Neuronal stem cell (in vitro differentiated cells): Measurements from ENCODE around the gene CCDC28A. TPM values are rescaled to one million over a fixed set of nuclear protein-coding genes. Genes with fewer than 3 reads are reported as not detected.

ENCODE experiments used
- DNase-seq: peaks from one replicate; pipeline ENCODE4 v3.0.0-alpha.2; 2013; ENCODE audit warnings: low spot score
- H2AFZ ChIP-seq: one replicate; pipeline ENCODE4 v1.6.1; 2013; ENCODE audit warnings: mild to moderate bottlenecking, low read length, inconsistent platforms
- H2AK5ac ChIP-seq: 2 replicates; pipeline ENCODE4 v1.6.1; 2013; ENCODE audit warnings: low read depth, mild to moderate bottlenecking, inconsistent platforms, low read length, moderate library complexity, mixed read lengths
- H2BK120ac ChIP-seq: 2 replicates; pipeline ENCODE4 v1.6.1; 2013; ENCODE audit warnings: low read depth, mild to moderate bottlenecking, inconsistent platforms, low read length, moderate library complexity, mixed read lengths
- H2BK12ac ChIP-seq: one replicate; pipeline ENCODE4 v1.6.1; 2013; ENCODE audit warnings: low read length, inconsistent platforms
- H2BK15ac ChIP-seq: 2 replicates; pipeline ENCODE4 v1.6.1; 2013; ENCODE audit warnings: mild to moderate bottlenecking, low read length, inconsistent platforms, mixed read lengths
- H2BK5ac ChIP-seq: one replicate; pipeline ENCODE4 v1.6.1; 2013; ENCODE audit warnings: inconsistent platforms, mild to moderate bottlenecking, low read length, moderate library complexity
- H3K14ac ChIP-seq: one replicate; pipeline ENCODE4 v1.6.1; 2013; ENCODE audit warnings: low read length, inconsistent platforms
- H3K18ac ChIP-seq: 2 replicates; pipeline ENCODE4 v1.6.1; 2013; ENCODE audit warnings: low read length, inconsistent platforms
- H3K23ac ChIP-seq: 2 replicates; pipeline ENCODE4 v1.6.1; 2013; ENCODE audit warnings: low read depth, mild to moderate bottlenecking, mixed read lengths, low read length, inconsistent platforms; ENCODE audit not compliant: poor library complexity
- H3K27ac ChIP-seq: replicated peaks from 3 replicates; pipeline ENCODE4 v1.5.1; 2013; ENCODE audit warnings: low read length, inconsistent platforms
- H3K27me3 ChIP-seq, 3 experiments: 2 replicates each; pipeline ENCODE4 v1.6.1; 2013; ENCODE audit warnings: low read length in 3 of 3, mild to moderate bottlenecking in 2 of 3, inconsistent platforms in 1 of 3, low read depth in 1 of 3, mixed read lengths in 1 of 3, moderate library complexity in 1 of 3; ENCODE audit not compliant: control insufficient read depth in 3 of 3, insufficient read depth in 3 of 3
- H3K36me3 ChIP-seq, 2 donors: replicated peaks in 1 of 2; 2 replicates each; pipeline ENCODE4 v1.6.1; 2013; ENCODE audit warnings: low read length in 2 of 2; ENCODE audit not compliant: control insufficient read depth in 2 of 2, insufficient read depth in 2 of 2
- H3K4ac ChIP-seq: 2 replicates; pipeline ENCODE4 v1.6.1; 2013; ENCODE audit warnings: inconsistent platforms, mild to moderate bottlenecking, low read length, moderate library complexity
- H3K4me1 ChIP-seq, 2 donors: 1 replicate in 1 of 2; 2 replicates in 1 of 2; pipeline ENCODE4 v1.6.1; 2013; ENCODE audit warnings: low read length in 2 of 2, low read depth in 1 of 2; ENCODE audit not compliant: control insufficient read depth in 2 of 2, insufficient read depth in 1 of 2
- H3K4me2 ChIP-seq: one replicate; pipeline ENCODE4 v1.6.1; 2013; ENCODE audit warnings: mild to moderate bottlenecking, low read length, inconsistent platforms; ENCODE audit not compliant: insufficient read depth, poor library complexity, severe bottlenecking
- H3K4me3 ChIP-seq, 2 donors: 2 replicates each; pipeline ENCODE4 v1.5.1; 2013; ENCODE audit warnings: low read length in 2 of 2, mild to moderate bottlenecking in 2 of 2, inconsistent platforms in 1 of 2, moderate library complexity in 1 of 2
- H3K79me1 ChIP-seq: one replicate; pipeline ENCODE4 v1.6.1; 2013; ENCODE audit warnings: low read depth, mild to moderate bottlenecking, inconsistent platforms, low read length, moderate library complexity
- H3K9ac ChIP-seq: one replicate; pipeline ENCODE4 v1.6.1; 2013; ENCODE audit warnings: mild to moderate bottlenecking, low read depth, low read length, inconsistent platforms; ENCODE audit not compliant: poor library complexity
- H3K9me3 ChIP-seq, 2 donors: replicated peaks in 1 of 2; 2 replicates each; pipeline versions ENCODE3 to v1.6.1; 2013; ENCODE audit warnings: low read length in 2 of 2, mild to moderate bottlenecking in 2 of 2, inconsistent platforms in 1 of 2, low read depth in 1 of 2, mixed read lengths in 1 of 2, moderate library complexity in 1 of 2; ENCODE audit not compliant: control insufficient read depth in 2 of 2, insufficient read depth in 1 of 2
- H4K8ac ChIP-seq: one replicate; pipeline ENCODE4 v1.6.1; 2013; ENCODE audit warnings: low read depth, mild to moderate bottlenecking, inconsistent platforms, low read length, moderate library complexity
- H4K91ac ChIP-seq: one replicate; pipeline ENCODE4 v1.6.1; 2013; ENCODE audit warnings: low read length, low read depth, mild to moderate bottlenecking, inconsistent platforms; ENCODE audit not compliant: poor library complexity
- WGBS, 2 donors: extraction: QIAGEN DNeasy Blood & Tissue Kit; methylation state at CpG; one replicate each; pipeline ENCODE4 v1.1.7; 2013; ENCODE audit warnings: missing lambda C conversion rate in 2 of 2, mixed read lengths in 1 of 2; ENCODE audit not compliant: insufficient read length in 2 of 2, insufficient replicate concordance in 1 of 2; ENCODE audit errors: extremely low coverage in 2 of 2; 5-methylcytosine and 5-hydroxymethylcytosine counted together
- polyA plus RNA-seq, 2 experiments: library from polyadenylated mRNA; stranded (reverse); fragments of 200-250 nt; gene quantifications; one replicate each; pipeline ENCODE4 v1.2.3, GENCODE V29; 2013

Gene CCDC28A
- 21.1 TPM for polyA plus RNA-seq (2013, experiment 1 of 2)
- 20.4 TPM for polyA plus RNA-seq (2013, experiment 2 of 2)

DNA sequence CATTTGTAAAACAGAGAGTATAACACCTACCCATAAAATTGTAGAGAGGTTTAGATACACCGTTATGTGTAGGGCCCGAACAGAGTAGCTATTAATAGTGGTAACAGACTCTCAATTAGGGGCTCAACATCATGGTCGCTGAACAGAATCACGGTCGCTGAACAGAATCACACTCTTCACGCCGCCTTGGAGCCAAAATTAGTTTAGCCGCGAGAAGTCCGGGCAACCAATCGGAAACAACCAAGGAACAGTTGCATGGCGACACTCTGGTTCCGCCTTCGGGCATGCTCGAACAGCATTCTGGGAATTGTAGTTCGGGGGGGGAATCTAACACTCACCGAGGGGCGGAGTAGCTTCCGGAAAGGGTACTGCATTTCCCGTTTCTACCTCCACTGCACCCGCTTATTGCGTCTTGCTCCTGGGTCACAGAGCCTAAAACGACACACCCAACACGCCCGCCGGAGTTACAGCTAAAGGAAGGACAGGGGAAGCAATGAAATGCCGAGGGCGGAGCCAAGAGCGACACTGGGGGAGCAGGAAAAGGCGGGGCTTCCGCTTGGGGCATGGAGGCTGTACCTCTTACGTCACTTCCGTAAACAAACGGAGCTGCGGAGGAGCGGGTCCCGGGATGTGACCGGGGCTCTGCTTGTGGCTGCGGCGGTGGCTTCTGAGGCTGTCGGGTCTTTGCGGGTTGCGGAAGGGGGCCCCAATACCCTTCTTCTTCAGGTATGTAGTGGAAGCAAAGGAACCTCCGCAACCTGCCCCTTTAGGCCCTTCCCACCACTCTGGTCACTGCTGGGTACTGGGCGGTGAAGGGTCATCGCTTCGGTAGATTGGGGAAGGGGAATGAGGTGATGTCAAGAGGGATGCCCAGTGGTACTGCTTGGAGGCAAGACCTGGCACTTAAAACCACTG, at the start of gene CCDC28A:
Gene CCDC28A, plus strand, starts transcription at position 593 of the 915 bp plus-strand sequence. CDS start 2,352 bp downstream, outside the sequence.
- no peak within 1 kb of the TSS for H2BK120ac ChIP-seq
- H3K4me1 ChIP-seq, result peaks cover 4 to 7% of the 10 kb centered on the region in 2 donors
- H3K4ac ChIP-seq, result no peak within 1 kb of the TSS
- peak within 1 kb of the TSS; percentile 67 for H3K14ac ChIP-seq
- H3K23ac ChIP-seq, result peak within 1 kb of the TSS; percentile 97
- peak within 1 kb of the TSS; percentile 93 for H2AFZ ChIP-seq
- H3K4me2 ChIP-seq, result peak within 1 kb of the TSS; percentile 84
- no peak within 1 kb of the TSS for H4K8ac ChIP-seq
- H3K79me1 ChIP-seq, result peaks cover 2% of the 10 kb centered on the region
- peak; percentile 93 for DNase-seq
- no peaks in the 10 kb centered on the region for H3K27me3 ChIP-seq
- H2BK5ac ChIP-seq, result peak within 1 kb of the TSS; percentile 83
- H3K36me3 ChIP-seq, result peaks cover 0 to 4% of the 10 kb centered on the region in 2 donors
- no peak within 1 kb of the TSS for H2BK15ac ChIP-seq
- H3K9me3 ChIP-seq, result no peaks in the 10 kb centered on the region
- WGBS, 2 donors, result no CpG with 5 or more reads among the region's 47 CpGs
- H2AK5ac ChIP-seq, result no peak within 1 kb of the TSS
- H2BK12ac ChIP-seq, result peak within 1 kb of the TSS; percentile 25
- peak within 1 kb of the TSS; percentile 75 to 96 for H3K4me3 ChIP-seq
- H4K91ac ChIP-seq, result no peak within 1 kb of the TSS
- peak within 1 kb of the TSS; percentile 80 for H3K9ac ChIP-seq
- H3K18ac ChIP-seq, result peak within 1 kb of the TSS; percentile 100
- H3K27ac ChIP-seq, result peak within 1 kb of the TSS; percentile 94

GRCh38 chr6:138724015-138724414, 49.6 kb upstream of the CCDC28A start:
- no peak for DNase-seq
- no peak overlapping the region for H2BK12ac ChIP-seq

DNA sequence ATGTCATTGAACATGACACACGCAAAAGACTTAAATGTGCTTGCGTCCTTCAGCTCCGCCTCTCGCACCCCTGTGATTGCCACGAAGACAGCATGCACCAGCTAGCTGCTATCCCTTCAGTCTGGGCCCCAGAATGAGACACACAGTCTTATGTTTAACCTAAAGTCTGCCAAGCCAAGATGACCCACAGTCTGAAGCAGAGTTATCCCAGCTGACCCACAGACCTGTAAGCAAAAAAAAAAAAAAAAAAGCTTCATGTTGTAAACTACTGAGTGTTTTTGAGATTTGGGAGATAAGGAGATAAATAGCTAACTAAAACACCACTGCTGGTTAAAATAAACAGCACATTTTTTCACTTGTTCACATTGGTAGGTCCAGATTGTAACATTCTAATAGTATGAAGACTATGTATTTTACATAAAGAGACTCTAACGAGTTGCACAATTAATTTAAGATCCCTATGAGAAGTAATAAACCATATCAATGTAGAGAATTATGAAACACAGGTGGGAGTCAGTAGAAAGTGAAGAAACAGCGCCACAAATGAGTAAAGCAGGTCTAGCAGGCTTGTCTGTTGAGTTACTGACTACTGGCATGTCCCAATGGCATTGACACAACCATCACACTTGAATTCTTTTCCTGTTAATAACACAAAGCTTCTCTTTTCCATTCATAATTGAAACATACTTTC, 47.4 kb upstream of the CCDC28A start:
- H3K4me1 ChIP-seq, result peaks cover 2 to 10% of the 10 kb centered on the region in 2 donors
- no peaks in the 10 kb centered on the region for H3K79me1 ChIP-seq
- no peak for DNase-seq
- H2BK12ac ChIP-seq, result no peak overlapping the region
- no CpG with 5 or more reads among the region's 7 CpGs for WGBS, 2 donors
- H3K14ac ChIP-seq, result no peak overlapping the region
- H3K36me3 ChIP-seq, result no peaks in the 10 kb centered on the region
- no peaks in the 10 kb centered on the region for H3K27me3 ChIP-seq
- no peak overlapping the region for H2AFZ ChIP-seq
- H4K8ac ChIP-seq, result no peak overlapping the region
- H3K4me2 ChIP-seq, result no peak overlapping the region
- no peak overlapping the region for H3K27ac ChIP-seq
- no peak overlapping the region for H3K23ac ChIP-seq
- no peak overlapping the region for H2BK5ac ChIP-seq
- no peak overlapping the region for H4K91ac ChIP-seq
- H2BK15ac ChIP-seq, result no peak overlapping the region
- no peak overlapping the region for H3K4ac ChIP-seq
- no peak overlapping the region for H2BK120ac ChIP-seq
- no peaks in the 10 kb centered on the region for H3K9me3 ChIP-seq
- no peak overlapping the region for H2AK5ac ChIP-seq
- no peak overlapping the region for H3K4me3 ChIP-seq
- H3K18ac ChIP-seq, result no peak overlapping the region
- no peak overlapping the region for H3K9ac ChIP-seq

More at GRCh38 chr6:138724015-138724414, 49.6 kb upstream of the CCDC28A start:
- H2AK5ac ChIP-seq, result no peak overlapping the region
- H3K9me3 ChIP-seq, result no peaks in the 10 kb centered on the region
- no peak overlapping the region for H2AFZ ChIP-seq
- no peaks in the 10 kb centered on the region for H3K79me1 ChIP-seq
- no peak overlapping the region for H3K4ac ChIP-seq
- H3K27me3 ChIP-seq, result no peaks in the 10 kb centered on the region
- no CpG with 5 or more reads among the region's 3 CpGs for WGBS, 2 donors
- no peak overlapping the region for H3K14ac ChIP-seq
- H4K8ac ChIP-seq, result no peak overlapping the region
- peaks cover 2 to 10% of the 10 kb centered on the region in 2 donors for H3K4me1 ChIP-seq
- no peak overlapping the region for H3K9ac ChIP-seq
- no peak overlapping the region for H2BK15ac ChIP-seq
- no peak overlapping the region for H4K91ac ChIP-seq
- no peak overlapping the region for H3K4me2 ChIP-seq
- no peak overlapping the region for H3K18ac ChIP-seq
- H3K36me3 ChIP-seq, result no peaks in the 10 kb centered on the region
- H3K23ac ChIP-seq, result no peak overlapping the region
- no peak overlapping the region for H2BK120ac ChIP-seq
- no peak overlapping the region for H3K27ac ChIP-seq
- no peak overlapping the region for H2BK5ac ChIP-seq
- H3K4me3 ChIP-seq, result no peak overlapping the region

DNA sequence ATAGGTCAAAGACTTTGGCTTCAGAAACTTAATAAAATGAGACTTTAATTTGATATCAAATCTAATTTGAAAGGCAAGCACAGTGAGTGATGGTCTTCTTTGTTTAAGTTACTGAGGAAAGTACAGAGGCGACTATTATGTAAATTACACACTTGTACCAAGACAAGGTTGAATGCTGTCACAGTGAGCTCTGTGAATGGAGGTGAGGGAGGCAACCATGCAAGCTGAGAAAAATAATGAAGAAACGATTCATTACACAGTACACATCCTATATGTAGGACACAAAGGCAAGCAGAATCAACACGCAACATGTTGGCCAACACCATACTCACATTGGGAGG, 46.8 kb upstream of the CCDC28A start:
- Histone ChIP-seq H3K27me3 (no peaks in the 10 kb centered on the region), H3K23ac (no peak overlapping the region), H3K4ac (no peak overlapping the region), H3K4me2 (no peak overlapping the region), H2BK12ac (no peak overlapping the region), H3K4me3 (no peak overlapping the region), H2AFZ (no peak overlapping the region), H3K79me1 (no peaks in the 10 kb centered on the region), H3K9ac (no peak overlapping the region), H2BK5ac (no peak overlapping the region), H2AK5ac (no peak overlapping the region), H2BK120ac (no peak overlapping the region), H4K8ac (no peak overlapping the region), H3K14ac (no peak overlapping the region), H3K9me3 (no peaks in the 10 kb centered on the region), H2BK15ac (no peak overlapping the region), H4K91ac (no peak overlapping the region), H3K4me1 (peaks cover 2 to 10% of the 10 kb centered on the region in 2 donors), H3K27ac (no peak overlapping the region), H3K18ac (no peak overlapping the region), H3K36me3 (no peaks in the 10 kb centered on the region)
- no peak for DNase-seq
- no CpG with 5 or more reads among the region's 3 CpGs for WGBS, 2 donors
